ENCODE measurements around the gene TMEM174. TPM values are rescaled to one million over a fixed set of nuclear protein-coding genes. Genes with fewer than 3 reads are reported as not detected.

TMEM174 gene
- total and polyA plus RNA-seq, 2 donors (not counting 1 experiment from before 2014, with no cell fraction given): not detected

GRCh38 chr5:73180566-73180965 is 7.6 kb downstream of the TMEM174 start:
- Histone ChIP-seq H3K9me3 (ENCODE audit: control insufficient read depth, insufficient read depth, low read depth, low read length) (no peaks in the 10 kb centered on the region), H3K4me2 (ENCODE audit: extremely low read depth, insufficient read depth, low read length) (no peak overlapping the region), H3K27ac (ENCODE audit: insufficient read depth, low read length) (no peak overlapping the region), H3K36me3 (ENCODE audit: control insufficient read depth, insufficient read depth, low read length) (no peaks in the 10 kb centered on the region), H3K9ac (ENCODE audit: insufficient read depth, low read length) (no peak overlapping the region), H3K79me2 (ENCODE audit: control insufficient read depth, insufficient read depth, low read length) (no peaks in the 10 kb centered on the region), H3K4me1 (ENCODE audit: control insufficient read depth, extremely low read depth, insufficient read depth, low read length) (no peaks in the 10 kb centered on the region), H4K20me1 (ENCODE audit: control insufficient read depth, extremely low read depth, insufficient read depth, low read length) (no peaks in the 10 kb centered on the region), H3K4me3 (replicated peaks in 1 of 4; ENCODE audit: control extremely low read depth in 1 of 4, insufficient read depth in 1 of 4, low read depth in 3 of 4, low read length in 4 of 4) (no peak overlapping the region), H2AFZ (ENCODE audit: low read length) (no peak overlapping the region), H3K27me3 (ENCODE audit: control insufficient read depth, insufficient read depth, low read length) (peaks cover 15% of the 10 kb centered on the region)
- no peak for TF ChIP-seq EZH2 (IDR thresholded peaks at IDR 0.05; ENCODE audit: low read length, missing control alignments)
- no peak for TF ChIP-seq CTCF (conservative IDR thresholded peaks at IDR 0.05 in 1 of 2, IDR thresholded peaks at IDR 0.05 in 1 of 2; ENCODE audit: low read depth in 1 of 2, low read length in 2 of 2)
- peak in 1 of 2 donors; percentile 81 for DNase-seq (ENCODE audit: low read depth in 2 of 2)

- H3K4me2 ChIP-seq (ENCODE audit: extremely low read depth, insufficient read depth, low read length): no peak overlapping the region
- no peak overlapping the region for H2AFZ ChIP-seq (ENCODE audit: low read length)
- H3K79me2 ChIP-seq (ENCODE audit: control insufficient read depth, insufficient read depth, low read length): no peaks in the 10 kb centered on the region
- DNase-seq (ENCODE audit: low read depth in 2 of 2): no peak
- no peak overlapping the region for H3K27ac ChIP-seq (ENCODE audit: insufficient read depth, low read length)
- no peak overlapping the region for H3K9ac ChIP-seq (ENCODE audit: insufficient read depth, low read length)
- H4K20me1 ChIP-seq (ENCODE audit: control insufficient read depth, extremely low read depth, insufficient read depth, low read length): no peaks in the 10 kb centered on the region
- TF ChIP-seq EZH2 (IDR thresholded peaks at IDR 0.05; ENCODE audit: low read length, missing control alignments): no peak
- no peak for TF ChIP-seq CTCF (conservative IDR thresholded peaks at IDR 0.05 in 1 of 2, IDR thresholded peaks at IDR 0.05 in 1 of 2; ENCODE audit: low read depth in 1 of 2, low read length in 2 of 2)
- peaks cover 8% of the 10 kb centered on the region for H3K27me3 ChIP-seq (ENCODE audit: control insufficient read depth, insufficient read depth, low read length)
- H3K9me3 ChIP-seq (ENCODE audit: control insufficient read depth, insufficient read depth, low read depth, low read length): no peaks in the 10 kb centered on the region
- H3K36me3 ChIP-seq (ENCODE audit: control insufficient read depth, insufficient read depth, low read length): no peaks in the 10 kb centered on the region
- no peak overlapping the region for H3K4me3 ChIP-seq (replicated peaks in 1 of 4; ENCODE audit: control extremely low read depth in 1 of 4, insufficient read depth in 1 of 4, low read depth in 3 of 4, low read length in 4 of 4)
- no peaks in the 10 kb centered on the region for H3K4me1 ChIP-seq (ENCODE audit: control insufficient read depth, extremely low read depth, insufficient read depth, low read length)
Observed at GRCh38 chr5:73182307-73182706, 9.3 kb downstream of the TMEM174 start.

GRCh38 chr5:73183000-73183399 is 10.0 kb downstream of the TMEM174 start:
- Histone ChIP-seq H3K9me3 (ENCODE audit: control insufficient read depth, insufficient read depth, low read depth, low read length) (no peaks in the 10 kb centered on the region), H3K27me3 (ENCODE audit: control insufficient read depth, insufficient read depth, low read length) (peaks cover 4% of the 10 kb centered on the region), H3K79me2 (ENCODE audit: control insufficient read depth, insufficient read depth, low read length) (no peaks in the 10 kb centered on the region), H3K4me1 (ENCODE audit: control insufficient read depth, extremely low read depth, insufficient read depth, low read length) (no peaks in the 10 kb centered on the region), H3K4me3 (replicated peaks in 1 of 4; ENCODE audit: control extremely low read depth in 1 of 4, insufficient read depth in 1 of 4, low read depth in 3 of 4, low read length in 4 of 4) (no peak overlapping the region), H4K20me1 (ENCODE audit: control insufficient read depth, extremely low read depth, insufficient read depth, low read length) (no peaks in the 10 kb centered on the region), H2AFZ (ENCODE audit: low read length) (no peak overlapping the region), H3K36me3 (ENCODE audit: control insufficient read depth, insufficient read depth, low read length) (no peaks in the 10 kb centered on the region), H3K9ac (ENCODE audit: insufficient read depth, low read length) (no peak overlapping the region), H3K27ac (ENCODE audit: insufficient read depth, low read length) (no peak overlapping the region), H3K4me2 (ENCODE audit: extremely low read depth, insufficient read depth, low read length) (no peak overlapping the region)
- DNase-seq (ENCODE audit: low read depth in 2 of 2): no peak
- TF ChIP-seq CTCF (conservative IDR thresholded peaks at IDR 0.05 in 1 of 2, IDR thresholded peaks at IDR 0.05 in 1 of 2; ENCODE audit: low read depth in 1 of 2, low read length in 2 of 2) (no peak), EZH2 (IDR thresholded peaks at IDR 0.05; ENCODE audit: low read length, missing control alignments) (no peak)
